CD14-positive monocyte (primary cell): ENCODE results near the gene MON2. TPM values are rescaled to one million over a fixed set of nuclear protein-coding genes. Genes with fewer than 3 reads are reported as not detected.

Experiments
- DNase-seq, 3 donors: peaks; one replicate each; pipeline ENCODE4 v3.0.0-alpha.2; 2011 to 2022
- H2AFZ ChIP-seq: 2 replicates; pipeline ENCODE4 v1.6.0; 2012; ENCODE audit warnings: mild to moderate bottlenecking, low read depth, low read length, inconsistent platforms; ENCODE audit not compliant: insufficient read depth, poor library complexity, severe bottlenecking
- H3K27ac ChIP-seq, 2 donors: 1 replicate in 1 of 2; 2 replicates in 1 of 2; pipeline ENCODE4 v1.5.1; 2012 to 2013; ENCODE audit warnings: low read length in 2 of 2, control low read depth in 1 of 2, inconsistent platforms in 1 of 2, low read depth in 1 of 2, mild to moderate bottlenecking in 1 of 2
- H3K27me3 ChIP-seq, 2 donors: one replicate each; pipeline versions ENCODE4 v1.6.0 to v1.6.1; 2011 to 2013; ENCODE audit warnings: low read length in 2 of 2; ENCODE audit not compliant: control insufficient read depth in 2 of 2, insufficient read depth in 2 of 2
- H3K36me3 ChIP-seq, 2 donors: replicated peaks in 1 of 2; 1 replicate in 1 of 2; 2 replicates in 1 of 2; pipeline versions ENCODE4 v1.5.1 to v1.6.1; 2012 to 2013; ENCODE audit warnings: low read length in 2 of 2, control low read depth in 1 of 2, inconsistent platforms in 1 of 2, mild to moderate bottlenecking in 1 of 2; ENCODE audit not compliant: insufficient read depth in 2 of 2, control insufficient read depth in 1 of 2
- H3K4me1 ChIP-seq, 2 donors: 1 replicate in 1 of 2; 2 replicates in 1 of 2; pipeline versions ENCODE4 v1.5.1 to v1.6.1; 2012 to 2013; ENCODE audit warnings: low read length in 2 of 2, control low read depth in 1 of 2, inconsistent platforms in 1 of 2, mild to moderate bottlenecking in 1 of 2, moderate library complexity in 1 of 2; ENCODE audit not compliant: insufficient read depth in 2 of 2, control insufficient read depth in 1 of 2
- H3K4me2 ChIP-seq: replicated peaks from 2 replicates; pipeline ENCODE3; 2012; ENCODE audit warnings: low read length, moderate library complexity, mild to moderate bottlenecking; ENCODE audit not compliant: poor library complexity, severe bottlenecking; ENCODE audit errors: extremely low read depth
- H3K4me3 ChIP-seq, 3 experiments: fragments of 200-600 bp in 1 of 3; sonication (generic) in 1 of 3; replicated peaks in 1 of 3; 1 replicate in 2 of 3; 2 replicates in 1 of 3; pipeline ENCODE4 v1.5.1; 2011 to 2013; ENCODE audit warnings: low read length in 3 of 3, mild to moderate bottlenecking in 3 of 3, control low read depth in 2 of 3, low read depth in 2 of 3, inconsistent platforms in 1 of 3, moderate library complexity in 1 of 3
- H3K79me2 ChIP-seq: 2 replicates; pipeline ENCODE4 v1.6.0; 2012; ENCODE audit warnings: mild to moderate bottlenecking, control low read depth, inconsistent platforms, low read length, moderate library complexity; ENCODE audit not compliant: insufficient read depth
- H3K9ac ChIP-seq: 2 replicates; pipeline ENCODE4 v1.6.0; 2017; ENCODE audit warnings: low read length, mild to moderate bottlenecking; ENCODE audit not compliant: insufficient read depth, poor library complexity, severe bottlenecking
- H3K9me3 ChIP-seq, 2 donors: replicated peaks in 1 of 2; 1 replicate in 1 of 2; 2 replicates in 1 of 2; pipeline versions ENCODE4 v1.5.1 to v1.6.1; 2012 to 2013; ENCODE audit warnings: low read length in 2 of 2, control low read depth in 1 of 2; ENCODE audit not compliant: control insufficient read depth in 1 of 2, insufficient read depth in 1 of 2
- H4K20me1 ChIP-seq: 2 replicates; pipeline ENCODE4 v1.6.0; 2012; ENCODE audit warnings: mild to moderate bottlenecking, low read length, control low read depth, moderate library complexity; ENCODE audit not compliant: insufficient read depth
- H3K27ac Mint-ChIP-seq, 7 donors: one replicate each; pipeline ENCODE4 v1.8.0; 2020; ENCODE audit warnings: mild to moderate bottlenecking in 7 of 7, mixed read lengths in 7 of 7, moderate library complexity in 6 of 7, inconsistent platforms in 2 of 7
- H3K27me3 Mint-ChIP-seq, 3 donors: one replicate each; pipeline ENCODE4 v1.8.0; 2021 to 2022; ENCODE audit warnings: low read depth in 3 of 3, mild to moderate bottlenecking in 3 of 3, mixed read lengths in 3 of 3, moderate library complexity in 3 of 3, inconsistent platforms in 1 of 3
- H3K36me3 Mint-ChIP-seq, 2 donors: one replicate each; pipeline ENCODE4 v1.8.0; 2020; ENCODE audit warnings: mixed read lengths in 2 of 2, inconsistent platforms in 1 of 2, mild to moderate bottlenecking in 1 of 2
- H3K4me1 Mint-ChIP-seq: one replicate; pipeline ENCODE4 v1.8.0; 2020; ENCODE audit warnings: mild to moderate bottlenecking, mixed read lengths
- H3K4me3 Mint-ChIP-seq, 2 donors: one replicate each; pipeline ENCODE4 v1.8.0; 2020; ENCODE audit warnings: mild to moderate bottlenecking in 2 of 2, mixed read lengths in 2 of 2, moderate library complexity in 1 of 2
- H3K9me3 Mint-ChIP-seq, 7 donors: one replicate each; pipeline ENCODE4 v1.8.0; 2020 to 2022; ENCODE audit warnings: mixed read lengths in 7 of 7, mild to moderate bottlenecking in 6 of 7, moderate library complexity in 6 of 7, inconsistent platforms in 2 of 7
- CTCF ChIP-seq: fragments of 200-600 bp; IDR thresholded peaks from one replicate; pipeline ENCODE4 v1.8.0; 2022; ENCODE audit warnings: antibody characterized with exemption, mild to moderate bottlenecking
- WGBS: methylation state at CpG from one replicate; pipeline ENCODE4 v1.1.5; 2013; ENCODE audit warnings: missing lambda C conversion rate; ENCODE audit not compliant: insufficient coverage; 5-methylcytosine and 5-hydroxymethylcytosine counted together
- intact Hi-C, 2 donors: fragments of 100-400 bp; cut with micrococcal nuclease; formaldehyde crosslinking; loops; one replicate each; pipeline versions ENCODE4 v1.15.0 to v1.15.1; 2023
- polyA plus RNA-seq, 3 donors: library from polyadenylated mRNA; depleted of rRNA in 1 of 3; unstranded in 2 of 3; stranded (reverse) in 1 of 3; fragments of 300-500 nt in 2 of 3; fragments of >200 nt in 1 of 3; fragmentation: Illumina TruSeq in 2 of 3; gene quantifications; 1 replicate in 2 of 3; 2 replicates in 1 of 3; pipeline ENCODE4 v1.2.3, GENCODE V29; 2012 to 2021

The MON2 gene
- polyA plus RNA-seq, 3 donors = 6.8 to 17.0 (median 9.6) TPM

GRCh38 chr12:62469704-62470103 is 3.1 kb downstream of the MON2 start:
- no peak overlapping the region for H3K27ac Mint-ChIP-seq
- Histone ChIP-seq H4K20me1 (peaks cover 47% of the 10 kb centered on the region), H2AFZ (no peak overlapping the region), H3K4me1 (peaks cover 32 to 40% of the 10 kb centered on the region in 2 donors), H3K9me3 (no peaks in the 10 kb centered on the region), H3K9ac (no peak overlapping the region), H3K4me2 (no peak overlapping the region), H3K36me3 (peaks cover 5 to 20% of the 10 kb centered on the region in 2 donors), H3K4me3 (no peak overlapping the region), H3K79me2 (peaks cover 83% of the 10 kb centered on the region), H3K27ac (no peak overlapping the region), H3K27me3 (no peaks in the 10 kb centered on the region)
- no peak overlapping the region for H3K4me3 Mint-ChIP-seq
- no CpG with 5 or more reads among the region's 2 CpGs for WGBS
- H3K9me3 Mint-ChIP-seq = peaks cover 0 to 3% (median under 1%) of the 10 kb centered on the region in 7 donors
- peaks cover 5 to 9% of the 10 kb centered on the region in 2 donors for H3K36me3 Mint-ChIP-seq
- TF ChIP-seq CTCF = no peak
- H3K4me1 Mint-ChIP-seq = peaks cover 47% of the 10 kb centered on the region
- H3K27me3 Mint-ChIP-seq = no peaks in the 10 kb centered on the region
- intact Hi-C loops = no loop called here
- no peak for DNase-seq

DNA sequence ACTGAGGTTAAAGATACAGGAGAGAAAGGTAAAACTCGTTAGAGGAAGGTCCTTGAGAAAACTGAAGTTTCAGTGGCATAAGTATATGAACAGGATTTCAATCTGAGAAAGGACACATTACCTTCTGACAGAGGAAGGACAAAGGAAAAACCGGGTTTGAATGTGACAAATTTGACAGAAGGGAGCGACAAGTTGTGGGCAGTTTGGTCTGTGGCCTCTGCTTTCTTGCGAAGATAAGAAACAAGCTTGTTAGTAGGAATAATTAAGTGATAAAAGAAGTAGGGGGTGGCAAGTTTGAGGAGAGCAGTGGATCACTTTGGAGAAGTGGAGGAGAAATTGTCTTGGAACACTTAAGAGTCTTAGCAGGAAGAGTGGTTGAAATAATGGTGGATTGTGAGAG is 5.1 kb downstream of the MON2 start:
- peaks cover 5 to 23% of the 10 kb centered on the region in 2 donors for H3K36me3 ChIP-seq
- Mint-ChIP-seq H3K27me3 (peaks cover 0 to 1% (median 0%) of the 10 kb centered on the region in 3 donors), H3K4me3 (no peak overlapping the region), H3K36me3 (peaks cover 9 to 14% of the 10 kb centered on the region in 2 donors), H3K27ac (no peak overlapping the region), H3K9me3 (no peaks in the 10 kb centered on the region), H3K4me1 (peaks cover 43% of the 10 kb centered on the region)
- no peaks in the 10 kb centered on the region for H3K27me3 ChIP-seq
- H4K20me1 ChIP-seq = peaks cover 64% of the 10 kb centered on the region
- peaks cover 100% of the 10 kb centered on the region for H3K79me2 ChIP-seq
- H2AFZ ChIP-seq = no peak overlapping the region
- intact Hi-C loops = no loop called here
- no peak overlapping the region for H3K4me2 ChIP-seq
- peaks cover 28 to 39% of the 10 kb centered on the region in 2 donors for H3K4me1 ChIP-seq
- no peak overlapping the region for H3K27ac ChIP-seq
- no peak overlapping the region for H3K9ac ChIP-seq
- no peaks in the 10 kb centered on the region for H3K9me3 ChIP-seq
- WGBS = 76% methylated on average over 4 of the region's 4 CpGs
- no peak for TF ChIP-seq CTCF
- DNase-seq = no peak
- no peak overlapping the region for H3K4me3 ChIP-seq
